ENCODE data around the gene CLK1.

GRCh38 chr2:200909958-200910357 is 45.5 kb upstream of the CLK1 start:
- no peak for TF ChIP-seq ATF6 (CRISPR knock-in tag; IDR thresholded peaks at IDR 0.05)
- TF ChIP-seq, protein P1, sequence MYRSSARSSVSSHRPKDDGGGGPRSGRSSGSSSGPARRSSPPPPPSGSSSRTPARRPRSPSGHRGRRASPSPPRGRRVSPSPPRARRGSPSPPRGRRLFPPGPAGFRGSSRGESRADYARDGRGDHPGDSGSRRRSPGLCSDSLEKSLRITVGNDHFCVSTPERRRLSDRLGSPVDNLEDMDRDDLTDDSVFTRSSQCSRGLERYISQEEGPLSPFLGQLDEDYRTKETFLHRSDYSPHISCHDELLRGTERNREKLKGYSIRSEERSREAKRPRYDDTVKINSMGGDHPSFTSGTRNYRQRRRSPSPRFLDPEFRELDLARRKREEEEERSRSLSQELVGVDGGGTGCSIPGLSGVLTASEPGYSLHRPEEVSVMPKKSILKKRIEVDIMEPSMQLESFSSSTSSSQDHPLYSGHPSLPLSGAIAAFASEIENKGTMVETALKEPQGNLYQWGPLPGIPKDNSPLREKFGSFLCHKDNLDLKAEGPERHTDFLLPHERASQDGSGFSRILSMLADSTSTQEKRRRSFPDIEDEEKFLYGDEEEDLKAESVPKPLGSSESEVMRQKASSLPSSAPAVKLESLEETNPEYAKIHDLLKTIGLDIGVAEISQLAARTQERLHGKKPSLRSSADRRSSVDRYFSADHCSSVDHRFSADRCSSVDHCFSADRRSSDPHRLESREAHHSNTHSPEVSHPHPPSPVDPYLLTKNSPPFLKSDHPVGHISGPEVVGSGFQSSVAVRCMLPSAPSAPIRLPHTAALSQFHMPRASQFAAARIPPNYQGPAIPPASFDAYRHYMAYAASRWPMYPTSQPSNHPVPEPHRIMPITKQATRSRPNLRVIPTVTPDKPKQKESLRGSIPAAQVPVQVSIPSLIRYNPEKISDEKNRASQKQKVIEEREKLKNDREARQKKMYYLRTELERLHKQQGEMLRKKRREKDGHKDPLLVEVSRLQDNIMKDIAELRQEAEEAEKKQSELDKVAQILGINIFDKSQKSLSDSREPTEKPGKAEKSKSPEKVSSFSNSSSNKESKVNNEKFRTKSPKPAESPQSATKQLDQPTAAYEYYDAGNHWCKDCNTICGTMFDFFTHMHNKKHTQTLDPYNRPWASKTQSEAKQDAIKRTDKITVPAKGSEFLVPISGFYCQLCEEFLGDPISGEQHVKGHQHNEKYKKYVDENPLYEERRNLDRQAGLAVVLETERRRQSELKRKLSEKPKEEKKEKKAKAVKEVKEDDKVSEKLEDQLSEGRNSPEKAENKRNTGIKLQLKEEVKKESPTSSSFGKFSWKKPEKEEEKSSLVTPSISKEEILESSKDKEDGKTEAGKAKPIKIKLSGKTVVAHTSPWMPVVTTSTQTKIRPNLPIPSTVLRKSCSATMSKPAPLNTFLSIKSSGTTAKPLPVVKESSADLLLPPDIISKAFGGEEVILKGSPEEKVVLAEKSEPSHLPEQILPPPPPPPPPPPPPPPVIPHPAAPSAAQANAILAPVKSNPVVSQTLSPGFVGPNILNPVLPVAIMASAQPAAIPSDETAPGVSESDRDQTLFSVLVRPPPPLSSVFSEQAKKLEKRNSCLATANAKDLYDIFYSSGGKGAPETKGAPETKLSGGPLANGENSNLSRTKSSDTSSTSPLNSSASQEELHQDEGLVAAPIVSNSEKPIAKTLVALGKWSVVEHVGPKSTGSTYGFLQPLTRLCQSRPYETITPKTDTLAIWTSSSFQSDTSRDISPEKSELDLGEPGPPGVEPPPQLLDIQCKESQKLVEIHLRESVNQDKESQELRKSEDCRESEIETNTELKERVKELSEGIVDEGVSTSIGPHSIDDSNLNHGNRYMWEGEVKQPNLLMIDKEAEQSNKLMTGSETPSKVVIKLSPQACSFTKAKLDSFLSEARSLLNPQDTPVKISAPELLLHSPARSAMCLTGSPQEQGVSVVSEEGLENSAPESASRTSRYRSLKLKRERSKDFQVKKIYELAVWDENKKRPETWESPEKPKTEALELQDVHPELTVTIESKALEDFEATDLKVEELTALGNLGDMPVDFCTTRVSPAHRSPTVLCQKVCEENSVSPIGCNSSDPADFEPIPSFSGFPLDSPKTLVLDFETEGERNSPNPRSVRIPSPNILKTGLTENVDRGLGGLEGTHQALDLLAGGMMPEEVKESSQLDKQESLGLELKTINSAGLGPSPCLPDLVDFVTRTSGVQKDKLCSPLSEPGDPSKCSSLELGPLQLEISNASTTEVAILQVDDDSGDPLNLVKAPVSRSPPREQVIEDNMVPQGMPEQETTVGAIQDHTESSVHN (IDR thresholded peaks at IDR 0.05; ENCODE audit: borderline replicate concordance in 1 of 2, low read depth in 1 of 2): no peak

Measured in K562 (cell line).